Right lobe of liver (tissue), 4 donors: ENCODE measurements around the gene OSCP1.

ENCODE experiments used
- POLR2A ChIP-seq: fragments of 450-650 bp; IDR thresholded peaks from one replicate; pipeline ENCODE4 v1.6.1; 2017; ENCODE audit warnings: antibody characterized with exemption, mild to moderate bottlenecking
- TF ChIP-seq, protein P1 (sequence below), 4 donors: fragments of 200-600 bp in 3 of 4; fragments of 450-650 bp in 1 of 4; IDR thresholded peaks; one replicate each; pipeline versions ENCODE4 v1.5.1 to v1.8.0; 2016 to 2022; ENCODE audit warnings: antibody characterized with exemption in 4 of 4, mild to moderate bottlenecking in 2 of 4
- donor health status: DM: no; HTN: no; CAD: no.
- donor health status: DM: no; HTN: no; CAD: no.
- donor health status: DM: no; HTN: yes; CAD: no.

DNA sequence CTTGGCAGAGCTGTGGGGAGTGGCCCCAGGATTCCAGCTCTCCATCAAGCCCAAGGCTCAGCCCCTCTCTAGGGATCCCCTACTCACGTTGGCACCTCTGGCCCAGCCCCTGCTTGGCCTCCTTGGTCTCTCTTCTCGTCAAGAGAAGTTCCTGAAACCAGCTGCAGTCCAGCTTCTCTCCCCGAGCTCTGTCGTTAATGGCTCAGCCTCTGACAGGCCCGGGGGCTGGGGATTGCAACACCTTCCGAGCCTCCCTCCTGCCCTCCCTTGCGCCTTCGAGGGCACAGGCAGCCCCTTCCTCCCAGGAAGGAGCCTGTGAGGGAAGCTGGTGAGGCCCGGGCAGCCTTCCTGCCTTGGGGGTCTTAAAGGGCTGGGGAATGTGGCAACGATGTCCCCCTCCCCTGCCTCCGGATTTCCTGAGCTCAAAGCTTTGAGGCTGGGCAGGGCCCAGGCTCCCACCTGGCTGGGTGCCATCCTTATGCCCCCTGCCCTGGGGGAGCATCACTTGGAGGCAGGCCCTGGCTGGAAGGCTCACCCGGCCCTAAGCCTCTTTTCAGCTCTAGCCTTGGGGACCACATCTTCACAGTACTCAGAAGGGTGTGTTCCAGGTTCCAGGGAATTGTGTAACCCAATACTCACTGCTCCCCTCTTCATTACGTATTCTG is 32.6 kb upstream of the OSCP1 start, which contains the start of gene CSF3R:
- no peak for TF ChIP-seq POLR2A
- TF ChIP-seq, protein P1, sequence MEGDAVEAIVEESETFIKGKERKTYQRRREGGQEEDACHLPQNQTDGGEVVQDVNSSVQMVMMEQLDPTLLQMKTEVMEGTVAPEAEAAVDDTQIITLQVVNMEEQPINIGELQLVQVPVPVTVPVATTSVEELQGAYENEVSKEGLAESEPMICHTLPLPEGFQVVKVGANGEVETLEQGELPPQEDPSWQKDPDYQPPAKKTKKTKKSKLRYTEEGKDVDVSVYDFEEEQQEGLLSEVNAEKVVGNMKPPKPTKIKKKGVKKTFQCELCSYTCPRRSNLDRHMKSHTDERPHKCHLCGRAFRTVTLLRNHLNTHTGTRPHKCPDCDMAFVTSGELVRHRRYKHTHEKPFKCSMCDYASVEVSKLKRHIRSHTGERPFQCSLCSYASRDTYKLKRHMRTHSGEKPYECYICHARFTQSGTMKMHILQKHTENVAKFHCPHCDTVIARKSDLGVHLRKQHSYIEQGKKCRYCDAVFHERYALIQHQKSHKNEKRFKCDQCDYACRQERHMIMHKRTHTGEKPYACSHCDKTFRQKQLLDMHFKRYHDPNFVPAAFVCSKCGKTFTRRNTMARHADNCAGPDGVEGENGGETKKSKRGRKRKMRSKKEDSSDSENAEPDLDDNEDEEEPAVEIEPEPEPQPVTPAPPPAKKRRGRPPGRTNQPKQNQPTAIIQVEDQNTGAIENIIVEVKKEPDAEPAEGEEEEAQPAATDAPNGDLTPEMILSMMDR (IDR thresholded peaks at IDR 0.05) = no peak
